ENCODE measurements around the gene CDK11A.
"Not testable (repeated sequence)": the region's sequence is repeated elsewhere in the genome, so short reads cannot be mapped to it uniquely, and the experiment has no call there.

DNA sequence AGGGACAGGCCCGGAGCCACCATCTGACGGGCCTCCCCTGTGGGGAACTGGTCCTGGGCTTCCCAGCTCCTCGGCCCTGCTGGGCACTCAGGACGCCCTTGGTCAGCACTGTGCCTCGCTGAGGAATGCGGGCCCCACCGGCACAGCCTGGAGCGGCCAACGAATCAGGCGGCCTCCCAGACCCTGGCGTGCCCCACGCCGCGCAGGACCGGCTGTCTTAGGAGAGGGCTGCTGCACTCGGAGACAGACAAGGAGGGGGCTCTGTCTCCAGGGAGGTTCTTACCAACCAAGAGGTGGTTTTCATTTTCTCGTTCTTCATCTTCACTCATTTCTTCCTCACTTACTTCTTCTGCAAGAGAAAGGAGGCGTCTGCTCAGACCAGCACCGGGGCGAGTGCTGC is 16.3 kb downstream of the CDK11A start:
- TF ChIP-seq EZH2 (IDR thresholded peaks at IDR 0.05; ENCODE audit: insufficient read depth, poor library complexity, severe bottlenecking); EZH2phosphoT487 (IDR thresholded peaks at IDR 0.05; ENCODE audit: insufficient read depth, low read depth): not testable (repeated sequence)
